Hematopoietic multipotent progenitor cell treated with erythropoietin and hydrocortisone succinate and interleukin-3 and kit ligand, for 17 days (in vitro differentiated cells): ENCODE results near the gene TDRD9.

Experiments
- DNase-seq: peaks from one replicate; pipeline ENCODE4 v3.0.0-alpha.2; 2015; ENCODE audit warnings: low spot score

Gene TDRD9

DNA sequence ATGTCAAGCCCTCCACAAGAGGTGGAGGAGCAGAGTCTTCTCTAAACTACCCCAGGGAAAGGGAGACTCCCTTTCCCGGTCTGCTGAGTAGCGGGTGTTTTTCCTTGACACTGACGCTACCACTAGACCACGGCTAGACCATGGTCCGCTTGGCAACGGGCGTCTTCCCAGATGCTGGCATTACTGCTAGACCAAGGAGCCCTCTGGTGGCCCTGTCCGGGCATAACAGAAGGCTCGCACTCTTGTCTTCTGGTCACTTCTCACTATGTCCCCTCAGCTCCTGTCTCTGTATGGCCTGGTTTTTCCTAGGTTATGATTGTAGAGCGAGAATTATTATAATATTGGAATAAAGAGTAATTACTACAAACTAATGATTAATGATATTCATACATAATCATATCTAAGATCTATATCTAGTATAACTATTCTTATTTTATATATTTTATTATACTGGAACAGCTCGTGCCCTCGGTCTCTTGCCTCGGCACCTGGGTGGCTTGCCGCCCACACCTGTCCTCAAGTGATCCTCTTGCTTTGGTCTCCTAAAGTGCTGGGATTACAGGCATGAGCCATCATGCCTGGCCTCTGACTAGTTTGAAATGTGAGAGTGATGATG, 52.5 kb downstream of the TDRD9 start:
- peak; percentile 27 for DNase-seq

DNA sequence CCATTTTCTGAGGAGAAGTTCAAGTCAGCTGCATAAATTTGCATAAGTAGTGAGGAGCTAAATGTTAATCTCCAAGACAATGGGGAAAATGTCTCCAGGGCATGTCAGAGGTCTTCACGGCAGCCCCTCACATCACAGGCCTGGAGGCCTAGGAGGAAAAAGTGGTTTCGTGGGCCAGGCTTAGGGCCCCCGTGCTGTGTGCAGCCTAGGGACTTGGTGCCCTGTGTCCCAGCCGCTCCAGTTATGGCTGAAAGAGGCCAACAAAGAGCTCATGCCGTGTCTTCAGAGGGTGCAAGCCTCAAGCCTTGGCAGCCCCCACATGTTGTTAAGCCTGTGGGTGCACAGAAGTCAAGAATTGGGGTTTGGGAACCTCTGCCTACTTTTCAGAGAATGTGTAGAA, 55.9 kb downstream of the TDRD9 start:
- DNase-seq = no peak

DNA sequence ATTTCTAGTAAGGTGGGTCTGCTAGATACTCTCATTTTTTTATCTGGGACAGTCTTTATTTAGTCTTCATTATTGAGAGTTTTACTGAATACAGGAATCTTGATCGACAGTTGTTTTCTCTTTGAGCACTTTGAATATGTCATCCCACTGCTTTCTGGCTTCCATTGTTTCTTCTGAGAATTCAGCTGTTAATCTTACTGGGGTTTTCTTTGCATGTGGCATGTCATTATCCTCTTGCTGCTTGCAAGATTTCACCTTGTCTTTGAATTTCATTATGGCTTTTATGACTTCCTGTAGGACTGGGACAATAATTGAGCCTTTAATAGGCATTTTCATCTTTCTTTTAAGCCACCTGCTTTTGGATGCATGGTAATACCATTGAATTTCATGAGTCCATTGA, 60.8 kb downstream of the TDRD9 start:
- DNase-seq = no peak

- DNase-seq = no peak
Measured at GRCh38 chr14:103989964-103990363, 61.7 kb downstream of the TDRD9 start.

DNA sequence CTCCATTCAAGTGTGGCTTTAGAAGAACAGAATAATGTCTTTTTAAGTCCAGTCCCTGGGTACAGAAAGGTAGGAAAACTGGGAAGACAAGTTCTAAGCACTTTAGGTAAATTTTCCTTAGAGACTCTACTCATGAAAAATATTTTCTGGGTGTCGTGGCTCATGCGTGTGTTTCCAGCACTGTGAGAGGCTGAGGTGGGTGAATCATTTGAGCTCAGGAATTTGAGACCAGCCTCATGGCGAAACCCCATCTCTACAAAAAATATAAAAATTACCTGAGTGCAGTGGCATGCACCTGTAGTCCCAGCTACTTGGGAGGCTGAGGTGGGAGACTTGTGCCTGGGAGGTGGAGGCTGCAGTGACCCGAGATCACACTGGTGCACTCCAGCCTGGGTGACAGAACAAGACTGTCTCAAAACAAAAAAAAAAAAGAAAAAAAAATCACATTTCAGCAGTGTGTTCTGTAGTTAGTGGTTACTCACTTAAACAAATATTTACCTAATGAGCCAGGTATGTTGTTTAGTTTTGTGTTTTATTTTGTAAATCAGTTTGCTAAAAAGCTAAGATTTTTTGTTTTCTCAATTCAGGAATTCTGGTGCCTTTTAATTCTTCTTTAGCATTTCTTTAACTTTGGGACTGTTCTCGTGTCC, 66.4 kb downstream of the TDRD9 start:
- no peak for DNase-seq

DNA sequence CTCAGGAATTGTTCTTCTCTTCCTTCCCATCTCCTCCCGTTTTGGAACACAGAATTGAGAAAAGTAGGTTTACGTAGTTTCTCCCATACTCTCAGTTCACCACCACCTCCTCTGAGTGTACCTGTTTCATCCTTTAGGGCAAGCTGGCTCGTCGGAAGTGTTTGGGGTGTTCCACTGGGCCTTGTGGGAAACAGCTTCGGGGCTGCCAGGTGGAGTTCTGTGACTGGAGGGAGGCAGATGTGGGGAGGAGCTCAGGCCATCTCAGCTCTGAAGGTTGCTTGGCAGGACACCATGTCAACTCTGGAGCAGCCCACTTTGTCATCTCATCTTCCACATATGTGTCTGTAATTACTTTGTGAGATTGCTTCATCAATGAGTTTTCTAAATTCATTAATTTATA, 67.6 kb downstream of the TDRD9 start:
- no peak for DNase-seq

DNA sequence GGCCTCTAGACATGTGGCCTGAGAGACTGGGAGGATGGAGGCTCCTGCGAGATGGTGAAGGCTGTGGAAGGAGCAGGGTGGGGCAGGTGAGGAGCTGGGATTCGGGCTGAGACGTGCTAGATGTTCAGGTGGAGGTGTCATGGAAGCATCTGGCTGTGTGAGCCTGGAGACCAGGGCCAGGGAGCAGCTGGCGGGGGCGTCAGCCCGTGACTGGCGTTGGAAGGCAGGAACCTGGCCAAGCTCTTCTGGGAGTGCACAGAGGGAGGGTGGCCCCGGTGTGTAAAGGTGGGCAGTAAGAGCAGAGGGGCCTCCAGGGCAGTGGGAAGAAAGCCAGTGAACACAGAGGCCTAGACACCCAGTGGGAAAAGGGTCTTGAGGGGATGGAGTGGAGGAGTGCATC, 69.1 kb downstream of the TDRD9 start:
- no peak for DNase-seq

DNA sequence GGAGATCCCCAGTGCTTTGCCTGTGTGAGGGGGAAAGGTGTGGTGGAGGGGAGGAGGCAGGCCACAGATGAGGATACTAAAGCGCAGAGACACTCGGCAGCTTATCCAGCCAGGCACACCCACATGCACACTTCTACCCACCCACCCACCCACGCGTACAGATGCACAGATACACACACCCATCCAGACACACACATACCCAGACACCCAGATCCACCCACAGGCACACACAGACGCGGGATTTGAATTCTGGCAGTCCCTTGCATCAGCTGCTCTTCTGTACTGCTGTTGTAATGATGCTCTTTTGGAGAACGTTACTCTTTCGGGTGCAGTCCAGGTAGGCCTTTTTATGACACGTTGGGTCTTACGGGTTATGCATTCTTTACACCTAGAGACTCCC, 69.8 kb downstream of the TDRD9 start:
- DNase-seq = no peak

- DNase-seq = no peak
Measured at GRCh38 chr14:103999795-104000440, 71.7 kb downstream of the TDRD9 start.

DNA sequence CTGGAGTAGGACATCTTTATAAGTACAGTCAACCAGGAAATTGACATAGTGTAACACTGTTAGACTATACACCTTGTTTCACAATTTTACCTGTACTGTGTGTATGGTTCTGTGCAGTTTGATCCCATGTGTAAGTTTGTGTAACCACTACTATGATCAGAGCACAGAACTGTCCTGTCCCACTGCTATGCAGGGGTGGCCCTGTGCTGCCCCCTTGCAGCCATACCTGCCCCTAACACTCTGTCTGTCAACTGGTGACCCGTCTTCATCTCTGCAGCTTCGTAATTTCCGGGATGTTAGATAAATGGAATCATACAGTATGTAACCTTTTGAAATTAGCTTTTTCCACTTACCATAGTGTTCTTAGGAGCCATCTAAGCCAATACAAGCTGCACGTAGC, 72.7 kb downstream of the TDRD9 start:
- DNase-seq = peak; percentile 23

GRCh38 chr14:104003616-104004015, 75.4 kb downstream of the TDRD9 start:
- DNase-seq = no peak

- DNase-seq = no peak
Measured at GRCh38 chr14:104004849-104005248, 76.6 kb downstream of the TDRD9 start.

GRCh38 chr14:104005489-104005888, 77.2 kb downstream of the TDRD9 start:
- DNase-seq = no peak

- no peak for DNase-seq
Measured at GRCh38 chr14:104007121-104007520, 78.9 kb downstream of the TDRD9 start.

DNA sequence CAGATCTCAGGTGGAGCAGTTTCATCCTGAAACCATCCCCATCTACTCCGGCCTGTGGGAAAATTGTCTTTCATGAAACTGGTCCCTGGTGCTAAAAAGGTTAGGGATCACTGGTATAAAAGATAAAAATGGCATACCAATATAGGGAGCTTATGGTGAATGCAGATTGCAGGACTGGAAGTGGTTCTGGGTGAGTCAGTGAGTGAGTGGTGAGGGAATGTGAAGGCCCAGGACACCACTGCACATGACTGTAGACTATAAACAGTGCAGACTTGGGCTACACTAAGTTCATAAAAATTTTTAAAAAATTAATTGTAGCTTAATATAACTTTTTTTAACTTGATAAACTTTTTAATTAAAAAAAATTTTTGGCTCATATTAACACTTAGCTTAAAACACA, 81.0 kb downstream of the TDRD9 start:
- no peak for DNase-seq

- DNase-seq = no peak
Measured at GRCh38 chr14:104011824-104012517, 83.7 kb downstream of the TDRD9 start.

GRCh38 chr14:104014764-104015163, 86.5 kb downstream of the TDRD9 start:
- no peak for DNase-seq

DNA sequence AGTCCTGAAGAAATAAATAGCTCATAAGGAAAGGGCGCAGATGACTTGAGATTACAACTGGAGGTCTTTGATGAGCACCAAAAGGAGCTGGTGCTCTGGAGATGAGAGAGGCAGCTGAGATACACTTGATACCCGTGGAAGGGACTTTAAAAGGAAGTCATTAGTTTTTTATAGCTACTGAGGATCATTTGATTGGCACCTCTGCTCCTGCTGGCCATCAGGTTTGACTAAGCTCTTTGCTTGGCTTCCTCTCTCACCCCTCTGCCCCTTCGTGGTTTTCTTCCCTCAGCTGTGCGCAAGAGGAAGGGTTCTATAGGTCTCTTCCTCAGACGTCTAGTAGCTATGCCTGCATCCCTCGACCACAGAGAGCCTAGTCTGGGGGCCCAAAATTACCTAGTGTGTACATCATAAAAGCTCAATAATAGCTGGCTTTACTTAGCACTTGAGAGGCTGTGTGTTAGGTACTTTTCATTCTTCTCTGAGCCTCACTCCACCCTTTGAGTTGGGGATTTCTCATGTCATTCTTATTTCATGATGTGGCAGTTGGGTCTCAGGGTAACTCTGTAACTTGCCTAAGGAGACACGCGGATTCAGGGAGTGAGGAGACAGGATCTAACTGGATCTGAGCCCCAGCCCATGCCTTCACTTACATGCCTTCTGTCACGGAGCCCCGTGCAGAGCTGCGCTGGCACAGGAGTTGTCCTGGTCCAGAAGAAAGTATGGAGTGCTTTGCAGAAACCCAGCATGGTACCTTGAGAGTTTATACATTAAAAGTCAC, 88.8 kb downstream of the TDRD9 start:
- no peak for DNase-seq

GRCh38 chr14:104019029-104019428, 90.8 kb downstream of the TDRD9 start:
- DNase-seq = no peak

DNA sequence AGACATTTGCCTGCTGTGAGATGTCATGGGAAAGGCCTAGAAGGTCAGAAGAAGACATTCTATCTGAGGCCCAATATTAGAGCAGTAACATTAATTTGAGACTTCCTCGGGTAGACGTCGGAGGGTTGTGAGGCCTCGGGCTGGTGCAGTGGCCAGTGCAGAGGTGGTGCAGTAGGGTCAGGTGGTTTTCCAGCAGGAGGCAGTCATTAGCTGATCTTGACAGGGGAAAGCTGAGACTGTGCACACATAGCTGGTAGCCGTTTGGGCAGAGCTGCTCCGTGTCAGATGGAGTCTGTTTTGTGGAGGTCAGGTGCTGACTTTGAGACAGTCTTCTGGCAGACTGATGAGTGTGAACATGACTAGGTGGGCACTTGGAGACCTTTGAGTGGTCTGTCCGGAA, 91.5 kb downstream of the TDRD9 start:
- DNase-seq = no peak

DNA sequence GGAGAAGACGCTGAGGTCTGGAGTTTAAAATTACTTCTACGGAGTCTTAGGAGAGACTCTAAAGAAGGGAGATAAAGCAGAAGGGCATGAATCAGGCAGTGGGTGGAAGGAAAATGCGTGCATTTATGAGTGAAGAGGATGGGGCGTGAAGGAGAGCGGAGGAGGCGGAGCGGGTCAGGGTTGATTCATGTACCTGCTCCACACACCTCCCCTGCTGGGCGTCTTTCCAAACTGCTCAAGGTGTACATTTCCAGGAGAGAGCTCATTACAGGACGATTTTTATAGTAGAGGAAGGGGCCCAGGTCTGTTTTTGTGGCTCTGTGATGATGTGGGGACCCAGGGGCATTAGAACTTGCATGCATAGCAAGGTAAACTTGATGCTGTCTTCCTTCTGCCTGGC, 92.2 kb downstream of the TDRD9 start:
- no peak for DNase-seq

DNA sequence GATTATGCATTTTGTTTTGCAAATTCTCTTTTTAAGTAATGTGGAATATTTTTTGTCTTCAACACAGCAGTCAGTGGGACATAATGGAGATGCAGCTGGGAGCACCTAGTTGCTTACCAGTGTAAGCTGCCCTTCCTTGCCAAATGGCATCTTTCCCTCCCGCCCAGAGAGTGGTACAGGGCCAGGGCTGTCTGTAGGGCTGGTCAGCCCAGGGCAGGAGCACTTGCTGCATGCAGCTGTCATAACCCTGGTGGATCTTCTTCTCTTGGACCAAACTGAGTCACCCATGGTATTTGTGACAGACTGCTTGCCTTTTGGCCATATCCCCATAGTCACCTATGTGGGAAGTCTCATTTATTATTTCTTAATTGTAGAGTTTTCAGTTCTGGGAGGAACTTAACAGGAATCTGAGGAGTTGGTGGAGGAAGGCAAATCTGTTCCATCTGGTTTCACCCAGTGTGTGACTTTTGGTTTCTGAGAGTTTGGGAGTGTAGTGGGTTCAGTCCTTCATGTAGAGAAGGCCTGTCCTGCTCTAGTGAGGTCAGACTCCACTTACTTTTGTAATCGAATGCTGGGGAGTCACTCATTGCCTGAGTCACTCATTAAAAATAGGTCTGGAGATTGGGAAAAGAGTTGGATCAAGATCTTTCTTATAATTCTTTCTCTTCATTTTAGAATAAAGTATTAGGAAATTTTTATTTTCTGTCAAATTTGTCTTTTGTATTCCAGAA, 95.2 kb downstream of the TDRD9 start:
- DNase-seq = no peak
